MM.1S (cell line): ENCODE measurements around the gene MIOX.

Source experiments
- DNase-seq: peaks from one replicate; pipeline ENCODE4 v3.0.0-alpha.2; 2015
- H2AFZ ChIP-seq: fragments of 300-600 bp; sonication (generic); 2 replicates; pipeline ENCODE4 v1.6.0; 2016; ENCODE audit warnings: antibody characterized with exemption, low read length
- H3F3A ChIP-seq: fragments of 300-600 bp; sonication (generic); 2 replicates; pipeline ENCODE4 v1.6.1; 2016; ENCODE audit warnings: mild to moderate bottlenecking, antibody characterized with exemption, low read length, moderate library complexity, mixed read lengths; ENCODE audit not compliant: insufficient read depth
- H3K27ac ChIP-seq: fragments of 300-600 bp; sonication (generic); 2 replicates; pipeline ENCODE4 v1.5.1; 2016; ENCODE audit warnings: mild to moderate bottlenecking, low read length
- H3K27me3 ChIP-seq: fragments of 300-600 bp; sonication (generic); replicated peaks from 2 replicates; pipeline ENCODE4 v1.6.0; 2016; ENCODE audit warnings: low read length; ENCODE audit not compliant: insufficient read depth
- H3K36me3 ChIP-seq: fragments of 300-600 bp; sonication (generic); replicated peaks from 2 replicates; pipeline ENCODE4 v1.6.1; 2016; ENCODE audit warnings: mild to moderate bottlenecking, low read length, mixed read lengths; ENCODE audit not compliant: insufficient read depth
- H3K4me1 ChIP-seq: fragments of 300-600 bp; sonication (generic); 2 replicates; pipeline ENCODE4 v1.6.1; 2016; ENCODE audit warnings: low read length, mixed read lengths
- H3K4me2 ChIP-seq: fragments of 300-600 bp; sonication (generic); 2 replicates; pipeline ENCODE4 v1.6.0; 2016; ENCODE audit warnings: low read depth, low read length
- H3K4me3 ChIP-seq: fragments of 300-600 bp; sonication (generic); 2 replicates; pipeline ENCODE4 v1.5.1; 2016; ENCODE audit warnings: low read length, mixed read lengths
- H3K79me2 ChIP-seq: fragments of 300-600 bp; sonication (generic); 2 replicates; pipeline ENCODE4 v1.6.1; 2016; ENCODE audit warnings: mixed run types, low read length, mixed read lengths
- H3K9ac ChIP-seq: fragments of 300-600 bp; sonication (generic); 2 replicates; pipeline ENCODE4 v1.6.1; 2016; ENCODE audit warnings: low read length, mixed read lengths
- H3K9me2 ChIP-seq: fragments of 300-600 bp; sonication (generic); replicated peaks from 2 replicates; pipeline ENCODE4 v1.6.1; 2016; ENCODE audit warnings: mild to moderate bottlenecking, low read length, mixed read lengths; ENCODE audit not compliant: insufficient read depth
- H3K9me3 ChIP-seq: fragments of 300-600 bp; sonication (generic); replicated peaks from 2 replicates; pipeline ENCODE4 v1.6.1; 2016; ENCODE audit warnings: mild to moderate bottlenecking, low read length, mixed read lengths; ENCODE audit not compliant: insufficient read depth
- H4K20me1 ChIP-seq: fragments of 300-600 bp; sonication (generic); 2 replicates; pipeline ENCODE4 v1.6.1; 2016; ENCODE audit warnings: mild to moderate bottlenecking, low read length, moderate library complexity, mixed read lengths; ENCODE audit not compliant: insufficient read depth
- CTCF ChIP-seq: fragments of 300-600 bp; sonication (generic); IDR thresholded peaks from 2 replicates; pipeline ENCODE4 v1.5.1; 2016; ENCODE audit warnings: antibody characterized with exemption, low read length, mixed read lengths
- EZH2 ChIP-seq: fragments of 300-600 bp; sonication (generic); optimal IDR thresholded peaks from 2 replicates; pipeline ENCODE3; 2017; ENCODE audit warnings: low read depth, mild to moderate bottlenecking, antibody characterized with exemption, low read length, mixed read lengths
- EZH2phosphoT487 ChIP-seq: fragments of 300-600 bp; sonication (generic); IDR thresholded peaks from 2 replicates; pipeline ENCODE4 v1.6.1; 2018; ENCODE audit warnings: antibody characterized with exemption, low read length

MIOX gene

DNA sequence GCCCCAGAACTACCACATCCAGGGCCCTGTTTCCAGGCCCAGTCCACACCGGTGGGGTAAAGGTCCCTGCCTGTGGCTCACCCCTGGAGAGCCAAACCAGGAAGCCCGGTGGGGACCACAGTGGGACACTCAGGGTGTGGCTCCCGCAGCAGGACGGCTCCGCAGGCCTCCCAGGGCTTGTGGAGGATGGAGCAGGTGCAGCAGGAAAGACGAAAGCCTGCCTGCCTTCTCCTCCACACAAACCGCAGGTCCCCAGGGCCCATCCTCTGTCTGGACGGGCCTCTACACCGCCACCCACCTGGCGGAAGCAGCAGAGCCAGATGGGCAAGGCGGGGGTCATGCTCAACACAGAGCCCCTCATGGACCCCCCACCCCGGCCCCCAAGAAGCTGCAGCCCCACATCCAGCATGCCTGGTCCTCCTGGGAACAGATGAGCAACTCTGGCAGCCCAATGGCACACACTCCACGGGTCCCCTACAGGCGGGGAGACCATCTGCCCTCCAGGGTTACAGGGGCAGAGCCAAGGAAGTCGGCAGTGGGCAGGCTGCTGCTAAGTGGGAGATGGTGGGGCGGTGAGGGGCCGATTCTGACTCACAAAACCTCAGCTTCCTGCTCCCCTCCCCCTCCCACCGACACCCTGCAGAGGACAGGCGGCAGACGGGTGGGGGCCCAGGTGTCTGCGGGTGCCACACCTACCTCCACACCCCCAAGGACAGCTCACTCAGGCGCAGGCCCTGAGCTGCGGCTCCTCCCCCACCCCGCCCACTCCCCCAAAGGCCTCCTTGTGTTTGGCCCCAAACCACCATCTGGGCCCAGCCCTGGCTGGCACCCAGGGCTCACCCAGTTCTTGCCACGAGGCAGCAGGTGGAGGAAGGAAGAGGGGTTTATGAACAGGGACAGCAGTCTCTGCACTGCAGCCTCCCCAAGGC lies 17.0 kb upstream of the MIOX start:
- Histone ChIP-seq H3K36me3 (no peaks in the 10 kb centered on the region), H3K9me3 (no peaks in the 10 kb centered on the region), H3K27ac (peak overlapping the region; percentile 88), H3K27me3 (no peaks in the 10 kb centered on the region), H2AFZ (no peak overlapping the region), H3K4me1 (peaks cover 48% of the 10 kb centered on the region), H3K4me3 (peak overlapping the region; percentile 39), H4K20me1 (peaks cover 4% of the 10 kb centered on the region; the same call in 1 of the 2 replicates), H3F3A (peaks cover 23% of the 10 kb centered on the region), H3K79me2 (peaks cover 74% of the 10 kb centered on the region), H3K4me2 (peak overlapping the region; percentile 78), H3K9me2 (no peaks in the 10 kb centered on the region), H3K9ac (peak overlapping the region; percentile 55)
- DNase-seq = peak; percentile 93
- no peak for TF ChIP-seq EZH2
- TF ChIP-seq EZH2phosphoT487 = no peak
- TF ChIP-seq CTCF = no peak

GRCh38 chr22:50470491-50470890 lies 16.2 kb upstream of the MIOX start:
- peak overlapping the region; percentile 78 for H3K4me2 ChIP-seq
- peak overlapping the region; percentile 88 for H3K27ac ChIP-seq

DNA sequence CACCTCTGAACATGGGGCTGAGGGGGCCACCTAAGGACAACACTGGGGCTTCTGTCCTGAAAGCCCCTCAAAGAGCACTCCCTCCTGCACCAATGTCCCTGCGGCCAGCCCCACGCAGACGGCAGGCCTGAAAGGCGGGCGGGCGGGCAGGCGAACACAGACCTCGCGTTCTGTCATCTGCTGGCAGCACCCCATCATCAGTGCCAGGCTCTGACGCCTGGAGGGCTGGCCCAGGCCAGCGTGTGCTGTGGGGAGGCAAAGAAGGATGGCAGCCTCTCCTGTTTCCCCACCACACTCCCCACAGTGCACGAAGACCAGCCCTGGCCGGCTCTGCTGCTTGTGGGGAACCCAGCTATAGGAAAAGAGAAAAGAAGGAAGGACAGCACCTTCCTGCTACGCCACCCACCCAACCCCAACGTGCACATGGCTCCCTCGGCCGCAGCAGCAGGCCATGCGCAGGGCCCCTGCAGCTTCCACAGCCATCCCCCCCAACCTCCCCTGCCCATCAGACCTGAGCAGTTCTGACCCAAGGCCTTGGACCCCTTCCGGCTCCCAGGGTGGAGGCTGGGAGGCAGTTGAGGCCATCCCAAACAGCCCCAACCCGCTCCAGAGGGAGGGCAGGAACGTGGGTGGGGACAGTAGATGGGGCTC lies 15.3 kb upstream of the MIOX start:
- no peaks in the 10 kb centered on the region for H3K36me3 ChIP-seq
- peak overlapping the region; percentile 32; the same call in 1 of the 2 replicates for H3K9ac ChIP-seq

More at GRCh38 chr22:50470491-50470890, 16.2 kb upstream of the MIOX start:
- Histone ChIP-seq H3K9me3 (no peaks in the 10 kb centered on the region), H3K36me3 (no peaks in the 10 kb centered on the region), H2AFZ (no peak overlapping the region), H3K9me2 (no peaks in the 10 kb centered on the region), H4K20me1 (peaks cover 4% of the 10 kb centered on the region; the same call in 1 of the 2 replicates), H3K4me3 (peak overlapping the region; percentile 9), H3K79me2 (peaks cover 75% of the 10 kb centered on the region), H3F3A (peaks cover 23% of the 10 kb centered on the region), H3K27me3 (no peaks in the 10 kb centered on the region), H3K4me1 (peaks cover 50% of the 10 kb centered on the region), H3K9ac (peak overlapping the region; percentile 32)
- DNase-seq = peak; percentile 24
- TF ChIP-seq EZH2phosphoT487 (no peak), EZH2 (no peak), CTCF (no peak)

More for the DNA sequence above, 15.3 kb upstream of the MIOX start:
- peak overlapping the region; percentile 9 for H3K4me3 ChIP-seq
- peaks cover 23% of the 10 kb centered on the region for H3F3A ChIP-seq
- peaks cover 51% of the 10 kb centered on the region for H3K4me1 ChIP-seq
- H3K79me2 ChIP-seq = peaks cover 75% of the 10 kb centered on the region
- no peaks in the 10 kb centered on the region for H3K9me3 ChIP-seq
- H3K27ac ChIP-seq = peak overlapping the region; percentile 88
- H2AFZ ChIP-seq = no peak overlapping the region
- peak overlapping the region; percentile 78 for H3K4me2 ChIP-seq
- TF ChIP-seq CTCF (no peak), EZH2 (no peak), EZH2phosphoT487 (no peak)
- H3K27me3 ChIP-seq = no peaks in the 10 kb centered on the region
- H3K9me2 ChIP-seq = no peaks in the 10 kb centered on the region
- peaks cover 4% of the 10 kb centered on the region; the same call in 1 of the 2 replicates for H4K20me1 ChIP-seq
- DNase-seq = no peak
